ENCODE results near the gene TMEM44.
"Not testable (repeated sequence)": the region's sequence is repeated elsewhere in the genome, so short reads cannot be mapped to it uniquely, and the experiment has no call there.

The TMEM44 gene

DNA sequence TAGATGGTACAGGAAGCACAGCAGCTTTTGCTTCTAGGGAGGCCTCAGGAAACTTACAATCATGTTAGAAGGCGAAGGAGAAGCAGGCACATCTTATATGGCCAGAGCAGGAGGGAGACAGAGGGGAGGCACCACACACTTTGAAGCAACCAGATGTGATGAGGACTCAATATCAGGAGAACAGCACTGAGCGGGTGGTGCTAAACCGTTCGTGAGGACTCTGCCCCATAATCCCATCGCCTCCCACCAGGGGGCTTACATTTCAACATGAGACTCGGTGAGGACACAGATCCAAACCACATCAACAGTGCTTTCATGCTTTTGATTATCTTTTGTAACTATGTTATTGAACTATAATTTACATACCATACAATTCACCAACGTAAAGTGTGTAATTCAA lies 7.6 kb upstream of the TMEM44 start:
- DNase-seq: no peak

DNA sequence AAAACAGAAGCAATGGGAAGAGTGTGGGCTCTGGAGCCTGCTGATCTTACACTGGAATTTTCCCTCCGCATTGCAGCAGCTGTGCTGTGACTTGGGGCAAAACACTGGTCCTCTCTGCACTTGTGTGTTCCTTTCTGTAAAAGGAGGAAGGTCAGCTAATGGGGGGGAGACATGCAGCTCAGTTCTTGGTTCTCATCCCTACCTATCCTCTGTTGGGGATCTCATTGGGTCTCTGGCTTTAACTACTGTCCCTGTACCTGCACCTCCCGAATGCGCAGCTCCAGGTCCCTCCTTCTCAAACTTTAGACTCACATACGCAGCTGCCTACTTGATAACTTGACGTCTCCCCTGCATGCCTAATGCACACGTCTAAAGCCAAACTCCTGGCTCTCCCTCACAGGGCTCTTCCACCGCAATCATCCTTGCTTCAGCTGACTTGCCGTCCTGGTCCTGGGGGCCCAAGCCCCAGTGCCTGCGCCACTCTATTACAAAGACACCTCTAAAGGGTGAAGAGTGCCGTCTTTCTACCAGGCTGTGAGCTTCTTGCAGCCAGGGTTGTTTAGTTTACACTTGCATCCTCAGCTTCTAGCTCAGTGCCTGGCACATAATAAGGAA lies 5.9 kb upstream of the TMEM44 start:
- DNase-seq: no peak

DNA sequence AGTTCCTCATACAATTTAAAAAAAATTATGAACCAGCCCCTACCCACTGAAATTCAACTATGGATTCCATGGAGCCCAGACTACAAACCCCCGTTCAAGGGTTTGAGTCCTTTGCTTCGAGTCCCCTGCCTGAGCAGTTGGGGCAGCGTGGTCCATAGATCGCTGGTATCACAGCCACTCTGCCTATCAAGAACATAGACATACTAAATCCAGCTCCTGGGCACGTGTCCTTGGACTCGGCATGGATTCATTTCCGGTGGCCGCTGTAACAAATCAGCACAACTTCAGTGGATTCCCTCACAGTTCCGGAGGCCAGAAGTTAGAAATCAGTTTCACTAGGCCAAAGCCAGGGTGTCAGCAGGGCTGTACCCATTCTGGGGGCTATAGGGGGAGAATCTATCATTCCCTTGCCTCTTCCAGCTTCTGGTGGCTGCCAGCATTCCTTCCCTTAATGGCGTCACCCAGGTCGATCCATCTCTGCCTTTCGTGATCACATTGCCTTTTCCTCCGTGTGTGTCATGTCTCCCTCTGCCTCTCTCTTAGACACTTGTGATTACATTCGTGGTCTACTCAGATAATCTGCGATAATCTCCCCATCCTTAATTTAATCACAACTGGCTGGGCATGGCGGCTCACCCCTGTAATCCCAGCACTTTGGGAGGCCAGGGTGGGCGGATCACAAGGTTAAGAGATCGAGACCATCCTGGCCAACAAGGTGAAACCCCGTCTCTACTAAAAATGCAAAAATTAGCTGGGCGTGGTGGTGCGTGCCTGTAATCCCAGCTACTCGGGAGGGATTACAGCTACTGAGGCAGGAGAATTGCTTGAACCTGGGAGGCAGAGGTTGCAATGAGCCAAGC lies 4.6 kb upstream of the TMEM44 start:
- DNase-seq: no peak

DNA sequence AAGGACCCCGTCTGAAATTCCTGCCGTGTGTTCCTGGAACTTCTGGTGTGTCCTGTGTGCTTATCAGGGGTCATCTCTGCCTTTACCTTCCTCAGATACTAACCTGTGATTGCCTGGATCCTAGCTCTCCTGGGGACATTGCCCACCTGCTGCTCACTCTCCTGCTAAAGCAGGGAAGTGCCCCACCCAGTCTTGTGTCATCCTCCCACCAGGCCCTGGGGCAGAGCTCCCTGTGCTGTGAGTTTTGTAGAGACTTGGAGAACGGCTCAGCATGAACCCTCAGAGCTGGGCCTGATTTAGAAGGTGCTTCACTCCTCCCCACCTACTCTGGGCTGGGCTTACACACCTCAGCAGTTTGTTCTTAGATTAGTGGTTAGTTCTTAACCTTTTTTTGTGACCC lies 3.8 kb upstream of the TMEM44 start:
- DNase-seq: no peak

DNA sequence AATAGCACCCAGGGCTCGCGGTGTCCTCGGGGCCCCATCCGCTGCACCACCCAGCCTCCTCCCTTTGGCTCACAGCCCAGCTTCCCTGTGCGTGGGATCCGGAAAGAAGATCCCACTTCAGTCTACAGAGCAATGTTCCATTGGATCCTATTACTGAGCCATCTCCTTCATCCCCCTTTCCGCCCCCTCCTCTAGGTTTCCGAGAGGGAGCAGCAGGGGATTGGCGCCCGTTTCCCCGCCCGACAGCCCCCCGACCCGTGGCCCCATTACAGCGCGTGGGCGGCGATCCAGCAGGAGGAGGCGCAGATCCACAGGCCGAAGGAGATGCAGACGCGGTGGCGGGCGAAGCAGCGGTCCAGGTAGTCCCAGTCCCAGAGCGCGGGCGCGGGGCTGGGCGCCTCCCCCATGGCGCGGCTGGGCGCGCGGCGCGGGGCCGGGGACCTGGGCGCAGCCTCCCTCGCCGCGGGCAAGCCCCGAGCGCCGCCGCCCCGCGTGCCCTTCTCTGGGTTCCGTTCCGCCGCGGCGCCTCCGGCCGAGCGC lies 340 bp downstream of the TMEM44 start:
- peak; percentile 34 for DNase-seq

DNA sequence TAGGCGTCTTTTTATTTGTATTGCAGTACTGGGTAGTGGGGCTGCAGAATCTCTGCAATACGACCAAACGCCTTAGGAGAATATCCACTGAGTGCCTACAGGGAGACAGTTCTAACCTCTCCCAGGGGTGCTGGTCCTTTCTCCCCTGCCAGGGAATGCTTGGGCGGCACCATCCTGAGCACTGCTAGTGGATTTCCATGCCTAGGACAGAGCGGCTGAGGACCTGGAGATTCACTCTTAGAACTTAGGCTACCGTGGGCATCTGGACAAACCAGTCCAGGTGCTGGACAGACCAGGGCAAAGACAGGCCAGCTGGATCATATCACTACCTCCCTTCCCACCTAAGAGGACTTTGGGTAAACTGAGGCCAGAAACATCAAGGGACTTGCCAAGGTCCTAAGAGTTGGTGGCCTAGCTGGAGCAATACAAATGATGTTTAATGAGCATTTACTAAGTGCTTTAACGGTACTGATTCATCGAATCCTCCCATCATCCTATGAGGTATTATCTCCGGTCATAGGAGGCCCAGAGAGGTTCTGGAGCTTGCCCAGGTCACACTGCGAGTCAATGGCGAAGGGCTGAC lies 902 bp downstream of the TMEM44 start:
- no peak for DNase-seq

DNA sequence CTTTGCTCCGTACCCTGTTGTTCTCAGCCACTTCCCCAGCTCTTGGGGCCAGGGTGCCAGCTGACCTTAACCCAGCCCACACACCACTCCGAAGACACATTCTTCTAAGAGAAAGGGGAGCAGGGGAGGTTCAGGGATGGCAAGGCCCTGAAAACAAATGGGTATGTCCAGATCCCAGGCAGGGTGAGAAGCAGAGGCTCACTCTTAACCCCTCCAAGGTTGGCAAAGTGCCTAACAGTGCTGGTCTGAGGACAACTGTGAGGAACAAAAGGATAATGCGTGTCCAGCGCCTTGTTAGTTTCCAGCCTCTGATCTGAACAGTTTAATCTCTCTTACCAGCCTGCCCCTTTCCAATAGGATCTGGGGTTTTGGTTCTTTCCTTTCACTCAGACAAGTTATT lies 1.5 kb downstream of the TMEM44 start:
- no peak for DNase-seq

DNA sequence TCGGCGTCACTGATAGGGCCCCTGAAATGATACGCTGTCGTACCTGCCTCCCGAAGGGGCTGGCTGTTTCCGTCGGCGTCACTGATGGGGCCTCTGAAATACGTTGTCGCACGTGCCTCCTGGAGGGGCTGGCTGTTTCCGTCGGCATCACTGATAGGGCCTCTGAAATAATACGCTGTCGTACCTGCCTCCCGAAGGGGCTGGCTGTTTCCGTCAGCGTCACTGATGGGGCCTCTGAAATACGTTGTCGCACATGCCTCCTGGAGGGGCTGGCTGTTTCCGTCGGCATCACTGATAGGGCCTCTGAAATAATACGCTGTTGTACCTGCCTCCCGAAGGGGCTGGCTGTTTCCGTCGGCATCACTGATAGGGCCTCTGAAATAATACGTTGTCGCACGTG lies 2.5 kb downstream of the TMEM44 start:
- DNase-seq: not testable (repeated sequence)

DNA sequence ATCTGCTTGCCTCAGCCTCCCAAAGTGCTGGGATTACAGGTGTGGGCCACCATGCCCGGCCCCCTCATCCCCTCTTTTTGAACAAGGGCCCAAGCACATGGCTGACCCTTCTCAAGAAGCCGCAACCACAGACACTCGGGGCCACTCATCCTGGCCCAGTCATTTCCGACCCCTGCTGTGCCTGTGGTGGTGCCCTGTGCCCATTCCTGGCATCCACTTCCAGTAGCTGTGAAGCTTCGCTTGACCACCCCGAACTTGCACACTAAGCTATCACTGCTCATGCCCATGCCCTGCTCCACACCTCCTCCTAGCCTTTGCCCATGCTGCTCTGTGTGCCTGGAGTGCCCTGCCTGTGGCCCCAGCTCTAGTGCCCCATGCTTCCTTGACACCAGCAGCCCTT lies 8.3 kb downstream of the TMEM44 start:
- no peak for DNase-seq

DNA sequence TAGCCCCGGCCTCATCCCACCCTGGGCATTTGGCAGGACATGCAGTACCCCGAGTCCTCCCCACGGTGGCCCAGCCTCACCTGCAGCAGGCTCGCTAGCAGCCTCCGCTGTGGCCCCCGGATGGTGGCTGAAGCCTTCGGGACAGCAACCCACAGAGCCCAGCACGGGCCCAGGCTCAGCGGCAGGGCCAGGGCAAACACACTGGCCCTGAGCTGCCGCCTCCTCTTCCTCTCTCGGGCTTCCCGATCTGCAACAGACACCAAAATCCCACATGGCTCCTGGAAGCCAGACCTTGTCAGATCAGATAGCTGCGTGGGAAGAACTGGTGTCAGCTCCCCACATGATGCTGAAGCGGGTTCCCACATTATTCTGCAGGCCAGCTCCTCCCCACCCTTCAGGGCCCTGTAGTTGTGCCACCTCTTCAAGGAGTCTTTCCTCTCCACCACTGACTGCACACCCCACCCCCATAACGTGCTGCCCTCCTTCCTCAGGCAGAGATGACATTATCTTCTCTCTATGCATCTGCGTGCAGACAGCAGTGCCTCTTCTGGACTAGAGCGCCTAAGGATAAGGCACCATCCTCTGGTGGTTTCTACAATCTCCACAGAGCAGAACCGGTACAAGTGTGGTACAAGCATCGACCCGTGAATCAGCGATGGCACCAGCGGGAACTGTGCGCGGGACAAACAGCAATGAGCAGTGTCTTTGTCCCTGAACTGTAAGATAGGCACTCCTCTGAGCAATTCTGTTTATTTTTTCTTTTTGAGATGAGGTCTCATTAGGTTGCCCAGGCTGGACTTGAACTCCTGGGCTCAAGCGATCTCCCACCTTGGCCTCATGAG lies 9.5 kb downstream of the TMEM44 start:
- no peak for DNase-seq

DNA sequence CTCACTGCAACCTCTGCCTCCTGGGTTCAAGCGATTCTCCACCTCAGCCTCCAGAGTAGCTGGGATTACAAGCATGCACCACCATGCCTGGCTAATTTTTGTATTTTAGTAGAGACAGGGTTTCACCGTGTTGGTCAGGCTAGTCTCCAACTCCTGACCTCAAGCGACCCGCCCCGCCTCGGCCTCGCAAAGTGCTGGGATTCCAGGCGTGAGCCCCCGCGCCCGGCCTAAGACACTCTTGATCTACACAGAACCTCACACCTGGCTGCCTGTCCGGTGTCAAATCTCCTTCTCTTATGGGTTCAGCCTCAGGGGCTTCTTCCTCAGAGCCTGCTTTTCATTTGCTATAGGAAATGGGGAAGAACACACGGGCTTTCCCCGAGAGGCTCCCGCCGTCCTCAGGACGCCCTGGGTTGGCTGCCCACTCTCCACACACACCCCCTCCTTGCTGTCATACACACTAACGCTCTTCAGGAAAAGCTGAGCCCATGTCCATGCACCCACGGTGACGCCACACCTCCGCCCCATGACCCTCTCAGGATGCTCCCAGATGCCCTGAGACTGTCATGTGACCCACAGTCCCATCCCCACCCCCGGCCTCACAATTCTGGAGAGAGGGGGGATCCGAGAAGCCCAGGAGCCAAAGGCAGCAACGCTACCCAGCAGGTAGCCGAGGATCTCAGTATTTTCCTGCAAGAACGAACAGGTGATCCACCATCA lies 10.4 kb downstream of the TMEM44 start:
- no peak for DNase-seq

DNA sequence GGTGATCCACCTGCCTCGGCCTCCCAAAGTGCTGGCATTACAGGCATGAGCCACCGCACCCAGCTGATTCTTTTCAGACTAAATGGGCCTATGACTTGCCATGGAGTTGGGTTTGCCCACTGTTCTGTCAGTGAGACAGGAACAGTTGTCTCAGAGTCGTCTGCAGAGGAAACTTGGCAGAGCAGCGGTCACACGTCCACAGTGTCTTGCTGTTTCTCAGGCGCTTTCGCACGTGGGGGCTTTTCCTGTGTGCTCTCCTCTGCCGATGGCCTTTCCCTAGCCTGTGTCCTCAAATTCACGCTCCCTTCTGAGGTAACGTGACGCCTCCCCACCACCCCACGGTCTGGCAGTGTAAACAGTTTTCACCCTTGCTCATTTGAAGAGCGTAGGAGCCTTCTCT lies 11.3 kb downstream of the TMEM44 start:
- no peak for DNase-seq

DNA sequence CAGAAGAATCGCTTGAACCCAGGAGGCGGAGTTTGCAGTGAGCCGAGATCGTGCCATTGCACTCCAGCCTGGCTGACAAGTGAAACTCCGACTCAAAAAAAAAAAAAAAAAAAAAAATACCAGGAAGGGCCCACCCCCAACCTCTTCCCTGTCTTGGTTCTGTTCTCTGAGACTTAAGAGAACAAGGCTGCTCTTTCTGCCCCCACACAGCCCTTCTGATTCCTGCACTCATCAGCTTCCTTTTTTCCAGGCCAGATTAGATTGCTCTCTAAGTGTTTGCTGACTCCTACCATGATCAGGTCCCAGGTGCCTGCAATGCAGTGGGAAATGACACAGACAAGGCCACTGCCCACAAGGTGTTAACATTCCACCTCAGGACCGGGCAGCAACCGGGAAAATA lies 13.0 kb downstream of the TMEM44 start:
- DNase-seq: no peak

DNA sequence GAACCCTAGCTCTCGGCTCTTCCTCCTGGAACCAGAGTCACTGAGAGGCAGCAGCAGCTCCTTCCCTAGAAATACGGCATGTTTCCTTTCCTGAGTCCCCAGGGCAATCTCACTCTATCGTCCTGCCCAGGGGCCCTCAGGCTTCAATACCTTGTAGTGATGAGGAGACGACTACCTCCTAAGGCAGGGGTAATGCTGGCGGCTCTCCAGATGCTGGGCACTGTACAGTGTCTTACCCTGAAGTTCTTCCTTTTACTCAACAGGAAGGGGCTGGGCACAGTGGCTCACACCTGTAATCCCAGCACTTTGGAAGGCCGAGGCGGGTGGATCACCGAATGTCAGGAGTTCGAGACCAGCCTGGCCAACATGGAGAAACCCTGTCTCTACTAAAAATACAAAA lies 13.5 kb downstream of the TMEM44 start:
- DNase-seq: no peak

DNA sequence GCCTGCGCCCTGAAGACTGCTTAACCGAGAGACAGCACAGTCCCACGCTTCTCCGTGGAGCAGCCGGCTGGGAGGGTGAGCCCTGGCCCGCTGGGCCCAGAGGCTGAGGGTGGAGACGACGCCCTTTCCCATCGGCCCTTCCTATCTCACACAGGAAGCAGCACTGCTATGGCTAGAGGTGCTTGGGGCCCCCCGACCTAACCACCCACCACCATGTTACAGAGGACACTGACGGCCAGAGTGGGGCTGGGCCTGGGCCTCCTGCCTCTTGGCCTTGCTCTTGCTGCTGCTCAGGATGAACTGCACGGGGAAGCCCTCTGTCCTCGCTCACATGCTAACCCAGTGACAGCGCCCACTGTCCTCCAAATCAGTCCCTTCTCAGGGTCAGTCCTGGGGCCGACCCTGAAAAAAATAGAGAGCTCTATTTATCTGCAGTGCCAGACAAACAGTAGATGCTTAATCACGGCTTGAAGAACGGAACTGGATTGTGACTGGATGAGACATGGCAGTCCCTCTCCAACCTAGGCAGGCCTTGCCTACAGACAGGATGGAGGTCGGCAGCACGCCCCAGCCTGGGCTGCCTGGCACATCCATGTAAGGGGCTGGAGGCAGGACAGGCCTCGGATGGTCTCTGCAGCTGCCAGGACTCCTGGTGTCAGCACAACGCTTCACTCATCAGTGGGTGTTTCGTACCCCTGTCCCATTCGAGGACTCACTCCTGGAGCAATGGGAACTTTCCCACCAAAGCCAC lies 14.2 kb downstream of the TMEM44 start:
- DNase-seq: no peak

DNA sequence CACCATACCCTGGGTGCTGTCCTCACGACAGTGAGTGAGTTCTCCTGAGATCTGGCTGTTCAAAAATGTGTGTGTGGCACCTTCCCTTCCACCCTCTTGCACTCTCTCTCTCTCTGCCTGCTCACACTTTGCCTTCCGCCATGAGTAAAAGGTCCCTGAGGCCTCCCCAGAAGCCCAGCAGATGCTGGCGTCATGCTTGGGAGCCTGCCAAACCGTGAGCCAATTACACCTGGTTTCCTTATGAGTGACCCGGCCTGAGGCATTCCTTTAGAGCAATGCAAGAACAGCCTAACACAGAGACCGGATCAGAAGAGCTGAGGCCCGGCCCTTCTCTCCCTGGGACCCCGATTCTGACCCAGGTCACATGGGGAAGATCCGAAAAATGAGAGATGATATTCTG lies 15.4 kb downstream of the TMEM44 start:
- peak; percentile 7 for DNase-seq

DNA sequence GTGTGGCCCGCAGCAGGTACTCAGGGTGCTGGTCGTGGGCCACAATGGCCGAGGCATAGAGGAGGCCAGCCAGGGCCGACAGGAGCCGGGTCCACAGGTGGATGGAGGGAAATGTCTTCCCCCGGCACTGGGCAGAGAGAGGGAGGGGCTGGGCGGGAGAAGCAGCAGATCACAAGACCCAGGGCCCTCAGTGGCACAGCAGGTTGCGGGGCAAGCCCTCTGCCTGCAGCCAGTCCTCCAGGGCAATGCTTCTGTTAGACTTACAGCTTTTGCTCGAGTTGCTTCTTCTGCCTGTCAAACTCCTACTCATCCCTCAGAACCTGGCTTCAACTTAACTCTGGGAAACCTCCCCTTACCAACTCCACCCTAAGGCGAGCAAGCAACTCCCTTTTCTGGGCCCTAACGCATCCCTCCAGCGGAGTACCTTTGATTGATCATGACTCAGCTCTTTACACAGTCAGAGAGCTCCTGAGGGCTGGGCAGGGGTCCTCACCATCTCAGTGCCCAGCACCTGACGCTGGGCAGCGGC lies 16.0 kb downstream of the TMEM44 start:
- DNase-seq: no peak

DNA sequence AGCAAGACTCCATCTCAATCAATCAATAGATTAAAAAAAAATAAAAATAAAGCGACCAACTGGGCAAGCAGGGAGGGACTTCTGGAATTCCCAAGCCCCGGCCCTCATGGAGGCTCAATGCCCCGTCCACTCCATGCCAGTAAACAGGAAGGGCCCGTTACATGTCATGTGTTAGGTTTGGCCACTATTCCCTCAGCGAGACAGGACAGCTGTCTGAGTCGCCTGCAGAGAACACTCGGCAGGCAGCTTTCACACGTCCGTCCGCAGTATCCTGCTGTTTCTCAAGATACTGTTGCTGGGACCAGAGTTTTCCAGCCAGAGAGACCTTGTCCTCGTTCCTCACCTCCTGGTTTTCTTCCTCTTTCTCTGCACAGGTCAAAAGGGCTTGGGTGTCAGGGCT lies 18.0 kb downstream of the TMEM44 start:
- DNase-seq: no peak

DNA sequence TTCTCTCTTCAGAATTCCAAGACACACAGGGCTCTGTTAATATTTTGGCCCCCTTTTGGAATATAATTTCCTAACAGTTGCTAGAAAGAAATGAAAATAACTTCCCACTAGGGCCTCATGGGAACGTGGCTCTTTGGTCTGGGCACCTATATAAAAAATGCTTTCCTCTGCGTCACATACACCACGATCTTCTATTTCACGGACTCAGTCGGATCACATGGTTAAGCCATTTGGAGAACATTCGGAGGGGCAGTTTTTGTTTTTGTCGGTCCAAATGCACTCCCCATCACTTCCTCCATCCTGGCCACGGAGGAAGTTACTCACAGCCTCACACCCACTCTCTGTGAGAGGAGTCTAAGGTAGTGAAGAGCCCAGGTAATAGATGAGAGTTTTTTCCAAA lies 21.0 kb downstream of the TMEM44 start:
- no peak for DNase-seq

DNA sequence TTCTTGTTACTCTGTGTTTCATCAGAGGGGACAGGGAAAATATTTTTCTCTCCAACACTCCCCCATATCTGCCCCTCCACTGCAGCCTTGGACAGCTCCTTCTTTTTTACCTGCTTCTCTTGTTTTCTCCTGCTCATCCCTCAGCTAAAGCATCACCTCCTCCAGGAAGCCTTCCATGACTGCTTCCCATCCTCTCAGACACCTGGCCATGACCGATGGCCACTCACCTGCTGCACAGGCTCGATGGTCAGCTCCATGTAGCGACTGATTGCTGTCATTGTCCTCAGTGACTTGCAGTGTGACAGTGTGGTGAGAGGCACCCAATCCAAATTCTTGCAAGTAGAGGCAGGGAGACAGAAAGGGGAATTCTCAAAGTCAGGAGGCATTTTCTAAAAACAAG lies 22.5 kb downstream of the TMEM44 start:
- no peak for DNase-seq

DNA sequence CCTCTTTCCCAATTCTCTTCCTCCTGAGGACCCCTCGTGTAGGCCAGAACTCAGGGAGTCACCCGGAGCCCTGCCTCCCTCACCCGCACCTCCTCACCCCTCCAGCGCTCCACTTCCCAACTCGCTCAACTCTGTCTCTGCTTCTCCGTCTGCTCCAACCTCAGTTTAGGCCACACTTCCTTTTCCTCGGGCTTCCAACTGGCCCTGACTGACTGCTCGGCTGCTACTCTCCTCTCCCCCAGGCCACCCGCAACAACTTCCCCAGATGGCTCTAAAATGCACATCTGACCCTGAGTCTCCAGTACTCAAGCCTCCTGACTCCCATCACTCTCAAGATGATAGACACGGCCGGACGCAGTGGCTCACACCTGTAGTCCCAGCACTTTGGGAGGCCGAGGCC lies 23.6 kb downstream of the TMEM44 start:
- DNase-seq: no peak
